GM12891 (cell line): ENCODE measurements around the gene PSMD11.

Source experiments
- PAX5 ChIP-seq: IDR thresholded peaks from 2 replicates; pipeline ENCODE4 v1.6.1; 2011; ENCODE audit warnings: low read length, moderate library complexity, mild to moderate bottlenecking; ENCODE audit not compliant: insufficient read depth, severe bottlenecking
- POLR2A ChIP-seq: IDR thresholded peaks from 2 replicates; pipeline ENCODE4 v1.6.1; 2011; ENCODE audit warnings: low read depth, low read length, control low read depth
- POLR2AphosphoS5 ChIP-seq: IDR thresholded peaks from 2 replicates; pipeline ENCODE4 v1.6.1; 2011; ENCODE audit warnings: low read depth, low read length, control low read depth
- POU2F2 ChIP-seq: IDR thresholded peaks from 2 replicates; pipeline ENCODE4 v1.6.1; 2011; ENCODE audit warnings: low read depth, mild to moderate bottlenecking, control low read depth, low read length, moderate library complexity
- SPI1 ChIP-seq: IDR thresholded peaks from 2 replicates; pipeline ENCODE4 v1.6.1; 2011; ENCODE audit warnings: low read depth, low read length, control low read depth
- TAF1 ChIP-seq: IDR thresholded peaks from 2 replicates; pipeline ENCODE4 v1.6.1; 2011; ENCODE audit warnings: low read depth, low read length, control low read depth

- TF ChIP-seq POLR2AphosphoS5, result peak; percentile 71
- peak; percentile 73 for TF ChIP-seq POLR2A
- no peak; the same call in 1 of the 2 replicates for TF ChIP-seq TAF1
- no peak for TF ChIP-seq PAX5
- TF ChIP-seq POU2F2, result no peak
- peak; percentile 72 for TF ChIP-seq SPI1
These were observed 47.3 kb downstream of the PSMD11 start for GRCh38 chr17:32491371-32492263.
